ENCODE results near the gene CDC42BPG. TPM values are rescaled to one million over a fixed set of nuclear protein-coding genes. Genes with fewer than 3 reads are reported as not detected.
A peak's percentile ranks its signal among the peaks of the same experiment; 100 is the strongest.

The CDC42BPG gene
- total RNA-seq, 4 donors from 2014 or later = 0.33 to 0.46 (median 0.39) TPM; not detected in 1

- no peak for TF ChIP-seq EP300 (IDR thresholded peaks at IDR 0.05)
- TF ChIP-seq CTCF (IDR thresholded peaks at IDR 0.05) = no peak
- no peak for TF ChIP-seq POLR2A (IDR thresholded peaks at IDR 0.05; ENCODE audit: low read depth)
- no peak for TF ChIP-seq POLR2AphosphoS5 (IDR thresholded peaks at IDR 0.05)
- WGBS = 85% methylated on average over 8 of the region's 8 CpGs
- no peaks in the 10 kb centered on the region for H3K36me3 ChIP-seq
- H3K27me3 ChIP-seq = no peaks in the 10 kb centered on the region
- H3K4me3 ChIP-seq = no peak overlapping the region
- intact Hi-C loops (cut with DNase I) = no loop called here
- no peak for DNase-seq (ENCODE audit: extremely low spot score)
- peak overlapping the region in 3 of 4 donors; percentile 32 to 34 (median 34) for H3K27ac ChIP-seq (replicated peaks in 1 of 4)
- H3K4me1 ChIP-seq = peaks cover 21 to 42% (median 26%) of the 10 kb centered on the region in 4 donors
- H3K9me3 ChIP-seq = no peaks in the 10 kb centered on the region
Observed at GRCh38 chr11:64881476-64881875, 37.0 kb upstream of the CDC42BPG start.

DNA sequence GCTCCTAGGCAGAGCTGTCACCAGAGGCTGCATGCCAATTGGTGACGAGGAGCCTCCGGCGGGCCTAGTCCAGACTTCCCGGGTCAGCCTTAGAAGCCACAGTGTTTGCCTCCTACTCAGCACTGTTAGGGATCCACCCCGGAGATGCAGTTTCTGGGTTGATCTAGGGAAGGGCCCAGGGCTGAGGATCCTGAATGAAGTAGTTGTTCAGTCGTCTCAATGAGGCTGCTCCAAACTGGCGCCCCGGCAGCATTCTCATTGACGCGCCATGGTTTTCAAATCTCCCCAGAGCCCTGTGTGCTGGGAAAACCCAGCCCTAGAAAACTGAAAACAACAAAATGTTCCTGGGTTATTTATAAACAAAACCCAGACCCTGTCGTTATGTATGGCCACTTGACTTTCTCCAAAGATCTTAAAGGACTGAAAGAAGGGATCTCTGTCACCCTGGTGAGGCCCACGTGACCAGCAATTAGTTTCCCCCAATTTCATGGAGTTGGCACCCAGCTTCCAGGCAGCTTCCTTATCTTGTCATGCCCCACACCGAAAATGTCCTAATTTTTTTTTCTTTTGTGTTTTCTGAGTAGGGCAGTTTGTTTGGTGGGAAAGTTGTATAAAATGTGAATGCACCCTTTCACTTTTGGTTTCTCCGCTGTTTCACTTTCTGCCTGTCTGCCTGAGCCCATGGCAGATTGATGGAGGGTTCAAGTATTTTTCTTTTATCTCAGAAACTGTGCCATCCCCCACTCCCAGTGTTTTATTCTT lies 36.0 kb upstream of the CDC42BPG start:
- 74% methylated on average over 14 of the region's 14 CpGs for WGBS
- H3K4me3 ChIP-seq = no peak overlapping the region
- H3K27ac ChIP-seq (replicated peaks in 1 of 4) = peak overlapping the region; percentile 93 to 98 (median 94)
- peak in 1 of 2 donors; percentile 16 for TF ChIP-seq POLR2AphosphoS5 (IDR thresholded peaks at IDR 0.05)
- no peak for TF ChIP-seq CTCF (IDR thresholded peaks at IDR 0.05)
- TF ChIP-seq EP300 (IDR thresholded peaks at IDR 0.05) = no peak
- no peak for TF ChIP-seq POLR2A (IDR thresholded peaks at IDR 0.05; ENCODE audit: low read depth)
- peaks cover 32 to 53% (median 37%) of the 10 kb centered on the region in 4 donors for H3K4me1 ChIP-seq
- H3K27me3 ChIP-seq = no peaks in the 10 kb centered on the region
- DNase-seq (ENCODE audit: extremely low spot score) = no peak
- H3K36me3 ChIP-seq = peaks cover 0 to 2% (median 0%) of the 10 kb centered on the region in 4 donors
- intact Hi-C loops (cut with DNase I) = no loop called here
- H3K9me3 ChIP-seq = no peaks in the 10 kb centered on the region

DNA sequence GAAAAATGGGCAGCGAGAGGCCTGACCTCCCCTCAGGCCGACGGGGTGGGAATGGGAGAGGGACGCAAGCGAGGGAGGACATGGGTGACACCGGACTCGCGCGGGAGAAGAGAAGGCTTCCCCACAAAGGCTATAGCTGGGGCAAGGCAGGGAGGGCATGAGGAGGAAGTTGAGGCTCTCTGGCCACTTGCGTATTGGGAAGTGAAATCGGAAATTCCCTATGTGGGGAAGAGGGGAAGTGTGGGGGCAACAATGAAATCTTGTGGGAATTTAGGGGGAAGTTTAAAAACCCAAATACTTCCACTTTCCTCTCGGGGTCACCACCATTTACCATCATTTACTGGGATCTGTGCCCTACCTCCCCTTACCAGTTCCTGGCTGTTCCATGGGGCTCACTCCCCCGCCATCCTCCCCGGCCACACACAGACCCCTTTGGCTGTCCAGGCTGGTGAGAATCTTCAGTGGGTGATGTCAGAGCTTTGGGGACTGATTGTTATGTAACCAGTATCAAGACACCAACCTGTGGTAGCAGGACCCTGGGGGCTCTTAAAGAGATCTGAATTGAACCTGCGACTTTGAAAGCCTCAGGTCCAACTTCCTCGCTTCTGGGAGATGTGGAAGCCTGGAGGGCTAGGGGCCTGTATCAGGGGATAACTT lies 34.9 kb upstream of the CDC42BPG start:
- Histone ChIP-seq H3K27ac (replicated peaks in 1 of 4) (peak overlapping the region; percentile 93 to 98 (median 94)), H3K36me3 (peaks cover 0 to 11% (median 2%) of the 10 kb centered on the region in 4 donors), H3K4me1 (peaks cover 42 to 64% (median 47%) of the 10 kb centered on the region in 4 donors), H3K4me3 (peak overlapping the region; percentile 68 to 92 (median 86)), H3K9me3 (no peaks in the 10 kb centered on the region), H3K27me3 (no peaks in the 10 kb centered on the region)
- intact Hi-C loops (cut with DNase I) = no loop called here
- DNase-seq (ENCODE audit: extremely low spot score) = no peak
- TF ChIP-seq POLR2AphosphoS5 (IDR thresholded peaks at IDR 0.05) = no peak
- TF ChIP-seq POLR2A (IDR thresholded peaks at IDR 0.05; ENCODE audit: low read depth) = no peak
- no peak for TF ChIP-seq EP300 (IDR thresholded peaks at IDR 0.05)
- TF ChIP-seq CTCF (IDR thresholded peaks at IDR 0.05) = no peak
- WGBS = 14% methylated on average over 15 of the region's 16 CpGs

GRCh38 chr11:64878494-64879243 lies 34.2 kb upstream of the CDC42BPG start, which contains the start of gene EHD1:
Gene EHD1 (minus strand): TSS chr11:64878621. CDS start chr11:64878464, 157 bp downstream.
- peak; percentile 100 for DNase-seq (ENCODE audit: extremely low spot score)

More at GRCh38 chr11:64878494-64879243, 34.2 kb upstream of the CDC42BPG start, which contains the start of gene EHD1:
- Histone ChIP-seq H3K36me3 (peaks cover 0 to 18% (median 8%) of the 10 kb centered on the region in 4 donors), H3K4me1 (peaks cover 49 to 71% (median 54%) of the 10 kb centered on the region in 4 donors), H3K27ac (replicated peaks in 1 of 4) (peak within 1 kb of the TSS; percentile 93 to 98 (median 94)), H3K9me3 (no peaks in the 10 kb centered on the region), H3K4me3 (peak within 1 kb of the TSS; percentile 68 to 92 (median 86)), H3K27me3 (no peaks in the 10 kb centered on the region)
- TF ChIP-seq POLR2A (IDR thresholded peaks at IDR 0.05; ENCODE audit: low read depth) = peak; percentile 99
- TF ChIP-seq CTCF (IDR thresholded peaks at IDR 0.05) = peak; percentile 26 to 45 (median 43)
- TF ChIP-seq POLR2AphosphoS5 (IDR thresholded peaks at IDR 0.05) = peak; percentile 97 to 100
- no peak for TF ChIP-seq EP300 (IDR thresholded peaks at IDR 0.05)
- under 1% methylated on average over 47 of the region's 75 CpGs for WGBS
- intact Hi-C loops (cut with DNase I) = no loop called here

All from esophagus muscularis mucosa (tissue), 4 donors.